Fibroblast of lung (primary cell): ENCODE measurements around the gene ZC3H7B.

Source experiments
- CTCF ChIP-seq, 2 donors: IDR thresholded peaks in 1 of 2; conservative IDR thresholded peaks in 1 of 2; 1 replicate in 1 of 2; 2 replicates in 1 of 2; pipeline ENCODE4 v1.5.1; 2011 to 2012; ENCODE audit warnings: low read length in 2 of 2, control low read depth in 1 of 2, inconsistent platforms in 1 of 2, low read depth in 1 of 2, mild to moderate bottlenecking in 1 of 2
- EZH2 ChIP-seq: IDR thresholded peaks from 2 replicates; pipeline ENCODE4 v1.5.1; 2012; ENCODE audit warnings: low read length, control low read depth, mild to moderate bottlenecking; ENCODE audit errors: missing control alignments

GRCh38 chr22:41362615-41363014 lies 61.3 kb downstream of the ZC3H7B start:
- TF ChIP-seq CTCF (conservative IDR thresholded peaks at IDR 0.05 in 1 of 2, IDR thresholded peaks at IDR 0.05 in 1 of 2; ENCODE audit: low read depth in 1 of 2, low read length in 2 of 2) = no peak
- TF ChIP-seq EZH2 = no peak
